Osteoblast (primary cell): ENCODE data around the gene TCEA2. TPM values are rescaled to one million over a fixed set of nuclear protein-coding genes. Genes with fewer than 3 reads are reported as not detected.

Source experiments
- DNase-seq: peaks from one replicate; pipeline ENCODE4 v3.0.0; 2011; ENCODE audit warnings: low spot score, mixed read lengths; ENCODE audit not compliant: insufficient read length; ENCODE audit errors: missing footprints
- H2AFZ ChIP-seq: 2 replicates; pipeline ENCODE4 v1.6.0; 2011; ENCODE audit warnings: mild to moderate bottlenecking, low read length
- H3K27ac ChIP-seq: 2 replicates; pipeline ENCODE4 v1.5.1; 2011; ENCODE audit warnings: mild to moderate bottlenecking, low read depth, low read length, moderate library complexity
- H3K27me3 ChIP-seq: 2 replicates; pipeline ENCODE4 v1.6.0; 2012; ENCODE audit warnings: mild to moderate bottlenecking, control low read depth, inconsistent platforms, low read length, moderate library complexity; ENCODE audit not compliant: insufficient read depth
- H3K36me3 ChIP-seq: 2 replicates; pipeline ENCODE4 v1.5.1; 2011; ENCODE audit warnings: mild to moderate bottlenecking, low read length, control low read depth, moderate library complexity; ENCODE audit not compliant: insufficient read depth
- H3K4me1 ChIP-seq: 2 replicates; pipeline ENCODE4 v1.5.1; 2011; ENCODE audit warnings: mild to moderate bottlenecking, low read length, control low read depth, moderate library complexity; ENCODE audit not compliant: insufficient read depth
- H3K4me2 ChIP-seq: 2 replicates; pipeline ENCODE4 v1.6.0; 2011; ENCODE audit warnings: mild to moderate bottlenecking, low read length; ENCODE audit not compliant: insufficient read depth
- H3K4me3 ChIP-seq: fragments of 200-600 bp; sonication (generic); 3 replicates; pipeline ENCODE4 v1.5.1; 2012; ENCODE audit warnings: mild to moderate bottlenecking, low read length, inconsistent platforms; ENCODE audit not compliant: insufficient read depth
- H3K79me2 ChIP-seq: 2 replicates; pipeline ENCODE4 v1.6.0; 2012; ENCODE audit warnings: mild to moderate bottlenecking, low read length, control low read depth, inconsistent platforms; ENCODE audit not compliant: insufficient read depth
- H3K9me3 ChIP-seq: 2 replicates; pipeline ENCODE4 v1.5.1; 2011; ENCODE audit warnings: low read depth, low read length, control low read depth
- H4K20me1 ChIP-seq: 2 replicates; pipeline ENCODE4 v1.6.0; 2012; ENCODE audit warnings: mild to moderate bottlenecking, low read length, control low read depth; ENCODE audit not compliant: insufficient read depth
- total RNA-seq: library from RNA; depleted of rRNA; stranded (reverse); fragments of >200 nt; gene quantifications from 2 replicates; pipeline ENCODE4 v1.2.3, GENCODE V29; 2012
- TF ChIP-seq, protein P1 (sequence below): IDR thresholded peaks from 2 replicates; pipeline ENCODE4 v1.5.1; 2011; ENCODE audit warnings: mild to moderate bottlenecking, low read depth, low read length, moderate library complexity; ENCODE audit errors: extremely low read depth

The TCEA2 gene
- total RNA-seq, 1 donor, result 31.5 TPM

DNA sequence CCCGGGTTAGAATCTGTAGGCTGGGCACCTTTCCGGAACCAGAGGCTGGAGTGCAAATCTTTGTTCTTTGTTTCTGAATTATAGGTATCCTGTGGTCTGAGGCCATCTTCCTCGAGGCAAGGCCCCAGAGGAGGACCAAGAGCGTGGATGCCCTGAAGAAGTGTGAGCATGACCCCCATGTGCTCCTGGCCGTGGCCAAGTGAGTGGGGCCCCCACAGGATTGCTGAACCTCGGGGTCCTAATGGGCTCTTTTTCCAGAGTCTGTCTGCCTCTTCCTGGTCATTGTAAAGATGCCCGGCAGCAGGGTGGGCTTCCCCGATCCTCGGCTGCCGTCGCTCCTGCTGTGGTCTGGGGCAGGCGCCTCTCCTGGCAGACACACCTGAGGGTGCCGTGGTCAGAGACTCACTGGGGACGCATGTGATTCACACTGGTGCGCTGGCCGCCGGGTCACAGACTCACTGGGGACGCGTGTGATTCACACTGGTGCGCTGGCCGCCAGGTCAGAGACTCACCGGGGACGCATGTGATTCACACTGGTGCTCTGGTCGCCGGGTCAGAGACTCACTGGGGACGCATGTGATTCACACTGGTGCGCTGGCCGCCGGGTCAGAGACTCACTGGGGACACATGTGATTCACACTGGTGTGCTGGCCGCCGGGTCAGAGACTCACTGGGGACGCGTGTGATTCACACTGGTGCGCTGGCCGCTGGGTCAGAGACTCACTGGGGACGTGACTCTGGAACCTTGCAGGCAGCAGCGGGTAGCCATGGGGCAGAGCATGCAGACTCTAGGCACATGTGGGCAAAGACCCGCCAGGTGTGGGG is 33.5 kb upstream of the TCEA2 start:
- TF ChIP-seq, protein P1, sequence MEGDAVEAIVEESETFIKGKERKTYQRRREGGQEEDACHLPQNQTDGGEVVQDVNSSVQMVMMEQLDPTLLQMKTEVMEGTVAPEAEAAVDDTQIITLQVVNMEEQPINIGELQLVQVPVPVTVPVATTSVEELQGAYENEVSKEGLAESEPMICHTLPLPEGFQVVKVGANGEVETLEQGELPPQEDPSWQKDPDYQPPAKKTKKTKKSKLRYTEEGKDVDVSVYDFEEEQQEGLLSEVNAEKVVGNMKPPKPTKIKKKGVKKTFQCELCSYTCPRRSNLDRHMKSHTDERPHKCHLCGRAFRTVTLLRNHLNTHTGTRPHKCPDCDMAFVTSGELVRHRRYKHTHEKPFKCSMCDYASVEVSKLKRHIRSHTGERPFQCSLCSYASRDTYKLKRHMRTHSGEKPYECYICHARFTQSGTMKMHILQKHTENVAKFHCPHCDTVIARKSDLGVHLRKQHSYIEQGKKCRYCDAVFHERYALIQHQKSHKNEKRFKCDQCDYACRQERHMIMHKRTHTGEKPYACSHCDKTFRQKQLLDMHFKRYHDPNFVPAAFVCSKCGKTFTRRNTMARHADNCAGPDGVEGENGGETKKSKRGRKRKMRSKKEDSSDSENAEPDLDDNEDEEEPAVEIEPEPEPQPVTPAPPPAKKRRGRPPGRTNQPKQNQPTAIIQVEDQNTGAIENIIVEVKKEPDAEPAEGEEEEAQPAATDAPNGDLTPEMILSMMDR, result no peak
- DNase-seq, result peak; percentile 83
- H3K4me1 ChIP-seq, result no peaks in the 10 kb centered on the region
- no peaks in the 10 kb centered on the region for H3K79me2 ChIP-seq
- no peaks in the 10 kb centered on the region for H3K27me3 ChIP-seq
- H3K4me2 ChIP-seq, result no peak overlapping the region
- no peak overlapping the region for H3K27ac ChIP-seq
- H3K36me3 ChIP-seq, result peaks cover 68% of the 10 kb centered on the region
- no peak overlapping the region for H2AFZ ChIP-seq
- peaks cover 20% of the 10 kb centered on the region for H4K20me1 ChIP-seq
- H3K9me3 ChIP-seq, result no peaks in the 10 kb centered on the region
- H3K4me3 ChIP-seq, result no peak overlapping the region

DNA sequence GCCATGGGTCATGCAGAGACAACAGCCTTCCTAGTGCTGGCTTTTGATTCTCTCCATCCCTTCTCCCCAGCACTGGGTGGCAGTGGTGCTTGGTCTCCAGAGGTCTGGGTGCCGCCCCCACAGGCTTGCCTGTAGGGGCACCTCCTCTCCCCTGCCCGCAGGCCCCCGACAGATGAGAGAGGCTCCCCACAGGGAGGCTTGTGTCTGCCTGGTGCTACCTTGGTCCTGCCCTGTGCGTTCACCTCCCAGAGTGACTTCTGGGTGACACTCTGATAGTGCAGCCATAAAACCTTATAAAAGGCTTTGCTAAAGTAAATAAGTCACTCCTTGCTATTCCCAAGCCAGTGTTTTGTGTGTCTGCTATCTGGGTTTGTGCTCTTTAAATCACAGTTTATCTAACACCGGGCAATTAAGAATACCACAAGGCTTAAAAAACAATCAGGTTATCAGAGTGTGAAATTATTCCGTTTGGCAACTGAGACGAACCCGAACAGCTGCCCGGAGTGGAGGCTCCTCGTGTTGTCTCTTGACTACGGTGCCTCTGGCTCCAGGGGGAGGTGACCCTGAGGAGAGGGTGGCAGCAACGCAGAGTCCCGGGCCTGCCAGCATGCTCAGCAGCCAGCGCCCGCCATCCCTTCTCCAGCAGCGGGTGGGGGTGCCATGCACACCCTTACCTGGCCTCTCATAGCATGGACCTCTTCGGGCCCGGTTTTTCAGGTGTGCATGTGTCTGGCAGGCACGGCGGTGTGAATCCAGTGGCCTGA is 32.4 kb upstream of the TCEA2 start:
- no peak for DNase-seq
- peaks cover 14% of the 10 kb centered on the region for H4K20me1 ChIP-seq

DNA sequence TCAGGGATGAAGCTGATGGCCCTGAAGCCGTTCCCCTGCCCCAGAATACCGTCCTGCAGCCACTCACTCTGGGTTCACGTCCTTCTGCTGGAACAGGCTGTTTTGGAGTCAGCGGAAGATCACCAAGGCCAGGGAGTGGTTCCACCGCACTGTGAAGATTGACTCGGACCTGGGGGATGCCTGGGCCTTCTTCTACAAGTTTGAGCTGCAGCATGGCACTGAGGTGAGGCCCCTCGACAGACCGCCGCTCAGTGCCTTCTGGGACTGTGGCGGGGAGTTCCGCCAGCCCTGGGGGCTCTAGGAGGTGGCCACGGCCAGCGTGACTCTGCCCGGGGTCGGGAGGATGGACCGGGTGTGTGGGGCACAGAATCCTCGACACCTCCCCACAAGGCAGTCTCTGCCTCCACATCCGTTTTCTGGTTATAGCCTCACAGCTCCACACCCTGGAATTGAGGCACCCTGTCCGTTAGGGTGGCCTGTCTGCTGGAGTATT is 31.1 kb upstream of the TCEA2 start:
- peaks cover 51% of the 10 kb centered on the region for H3K36me3 ChIP-seq
- H3K9me3 ChIP-seq, result no peaks in the 10 kb centered on the region
- H2AFZ ChIP-seq, result no peak overlapping the region
- no peak overlapping the region for H3K4me3 ChIP-seq
- TF ChIP-seq, protein P1, result no peak
- no peak overlapping the region for H3K27ac ChIP-seq
- H4K20me1 ChIP-seq, result peaks cover 23% of the 10 kb centered on the region
- H3K79me2 ChIP-seq, result no peaks in the 10 kb centered on the region
- no peak for DNase-seq
- no peaks in the 10 kb centered on the region for H3K4me1 ChIP-seq
- no peak overlapping the region for H3K4me2 ChIP-seq
- peaks cover 1% of the 10 kb centered on the region for H3K27me3 ChIP-seq

More for the DNA sequence above, 32.4 kb upstream of the TCEA2 start:
- Histone ChIP-seq H3K79me2 (no peaks in the 10 kb centered on the region), H2AFZ (no peak overlapping the region), H3K27me3 (no peaks in the 10 kb centered on the region), H3K4me1 (no peaks in the 10 kb centered on the region), H3K4me2 (no peak overlapping the region), H3K9me3 (no peaks in the 10 kb centered on the region), H3K27ac (no peak overlapping the region), H3K4me3 (no peak overlapping the region), H3K36me3 (peaks cover 57% of the 10 kb centered on the region)
- TF ChIP-seq, protein P1, result no peak
